K562 (cell line): Measurements from ENCODE around the gene ARSK. TPM values are rescaled to one million over a fixed set of nuclear protein-coding genes. Genes with fewer than 3 reads are reported as not detected.

Experiments used
- ARID1B ChIP-seq: fragments of 450-650 bp; IDR thresholded peaks from 2 replicates; pipeline ENCODE4 v1.6.1; 2016; ENCODE audit warnings: antibody characterized with exemption, mild to moderate bottlenecking, inconsistent platforms
- KDM4B ChIP-seq, 2 experiments: fragments of 450-650 bp in 1 of 2; sonication (generic) in 1 of 2; IDR thresholded peaks; 2 replicates each; pipeline ENCODE4 v1.6.1; 2016 to 2017; ENCODE audit warnings: borderline replicate concordance in 2 of 2, antibody characterized with exemption in 1 of 2, low read depth in 1 of 2, mild to moderate bottlenecking in 1 of 2
- MECOM ChIP-seq: fragments of 250-450 bp; sonication (Bioruptor Pico); IDR thresholded peaks from 2 replicates; pipeline ENCODE4 v1.8.0; 2022; ENCODE audit warnings: inconsistent platforms
- MEF2A ChIP-seq: IDR thresholded peaks from 2 replicates; pipeline ENCODE4 v1.6.1; 2011; ENCODE audit warnings: low read depth, mild to moderate bottlenecking, low read length, moderate library complexity; ENCODE audit not compliant: control insufficient read depth
- MEIS2 ChIP-seq: fragments of 450-650 bp; IDR thresholded peaks from 2 replicates; pipeline ENCODE4 v1.6.1; 2014; ENCODE audit warnings: mild to moderate bottlenecking; ENCODE audit not compliant: partially characterized antibody
- NR2C1 ChIP-seq, 2 experiments: fragments of 450-650 bp; IDR thresholded peaks; 2 replicates each; pipeline ENCODE4 v1.6.1; 2017; ENCODE audit warnings: mild to moderate bottlenecking in 2 of 2, antibody characterized with exemption in 1 of 2, inconsistent platforms in 1 of 2, missing compliant biosample characterization in 1 of 2, missing genetic modification characterization in 1 of 2
- PKNOX1 ChIP-seq: fragments of 450-650 bp; IDR thresholded peaks from 2 replicates; pipeline ENCODE4 v1.6.1; 2016
- RBM14 ChIP-seq: fragments of 200-400 bp; formaldehyde crosslinking; IDR thresholded peaks from 2 replicates; pipeline ENCODE4 v1.6.1; 2018; ENCODE audit warnings: low read depth, mild to moderate bottlenecking, low read length, moderate library complexity, borderline replicate concordance; ENCODE audit not compliant: insufficient read depth
- REST ChIP-seq, 2 experiments: fragments of 450-650 bp; formaldehyde crosslinking in 1 of 2; IDR thresholded peaks; 2 replicates each; pipeline versions ENCODE4 v1.4.0 to v1.6.1; 2014 to 2020; ENCODE audit warnings: mild to moderate bottlenecking in 2 of 2, borderline replicate concordance in 1 of 2, low read depth in 1 of 2
- SOX6 ChIP-seq: fragments of 450-650 bp; IDR thresholded peaks from 2 replicates; pipeline ENCODE4 v1.6.1; 2014; ENCODE audit warnings: mild to moderate bottlenecking
- TBL1XR1 ChIP-seq, 2 experiments: IDR thresholded peaks; 2 replicates each; pipeline ENCODE4 v1.6.1; 2012; ENCODE audit warnings: improper control_type of control experiment in 2 of 2, low read length in 2 of 2, mild to moderate bottlenecking in 1 of 2
- TEAD2 ChIP-seq: fragments of 450-650 bp; IDR thresholded peaks from 2 replicates; pipeline ENCODE4 v1.6.1; 2016; ENCODE audit warnings: missing genetic modification characterization, control low read depth, missing compliant biosample characterization
- ZNF23 ChIP-seq: fragments of 250-450 bp; sonication (Bioruptor Pico); IDR thresholded peaks from 2 replicates; pipeline ENCODE4 v1.4.0; 2020; ENCODE audit warnings: mild to moderate bottlenecking
- ZNF274 ChIP-seq: IDR thresholded peaks from 2 replicates; pipeline ENCODE4 v1.6.1; 2011; ENCODE audit warnings: low read depth, mild to moderate bottlenecking, low read length, moderate library complexity, borderline replicate concordance
- ZNF57 ChIP-seq: fragments of 450-650 bp; formaldehyde crosslinking; IDR thresholded peaks from 2 replicates; pipeline ENCODE4 v1.4.0; 2020; ENCODE audit warnings: mild to moderate bottlenecking, moderate library complexity
- ZNF583 ChIP-seq: fragments of 250-450 bp; sonication (Bioruptor Pico); IDR thresholded peaks from 2 replicates; pipeline ENCODE4 v1.4.0; 2020
- ZNF740 ChIP-seq, 3 experiments: fragments of 200-800 bp in 1 of 3; sonication (Bioruptor generic) in 1 of 3; sonication (generic) in 1 of 3; formaldehyde crosslinking in 1 of 3; IDR thresholded peaks; 2 replicates each; pipeline versions ENCODE4 v1.6.1 to v1.8.0; 2016 to 2022; ENCODE audit warnings: mild to moderate bottlenecking in 2 of 3, missing compliant biosample characterization in 2 of 3, missing genetic modification characterization in 2 of 3, missing genetic modification reagents in 1 of 3
- polyA plus RNA-seq, 8 experiments: library from polyadenylated mRNA; depleted of rRNA in 4 of 8; stranded (reverse) in 5 of 8; unstranded in 3 of 8; fragments of >200 nt; fragmentation: Nextera tagmentation in 2 of 8; fragmentation: Illumina TruSeq in 1 of 8; extraction: Ambion mirVana in 2 of 8; extraction: Trizol in 1 of 8; gene quantifications; 2 replicates each; pipeline versions ENCODE4 v1.2.1 to v1.2.3, GENCODE V29; 2011 to 2014; ENCODE audit warnings: inconsistent platforms in 1 of 8, missing spikeins in 1 of 8
- total RNA-seq, 7 experiments: library from RNA; depleted of rRNA in 6 of 7; stranded (reverse); fragments of >200 nt in 6 of 7; fragmentation: Illumina TruSeq in 2 of 7; extraction: Trizol in 2 of 7; gene quantifications; 2 replicates each; pipeline versions ENCODE4 v1.2.1 to v1.2.3, GENCODE V29; 2011 to 2021; ENCODE audit warnings: low replicate concordance in 1 of 7

Gene ARSK
- total and polyA plus RNA-seq, 9 of the 15 experiments (the other 6 are each of a cell fraction or from before 2014, with no cell fraction given) = 2.7 to 9.4 (median 7.1) TPM

DNA sequence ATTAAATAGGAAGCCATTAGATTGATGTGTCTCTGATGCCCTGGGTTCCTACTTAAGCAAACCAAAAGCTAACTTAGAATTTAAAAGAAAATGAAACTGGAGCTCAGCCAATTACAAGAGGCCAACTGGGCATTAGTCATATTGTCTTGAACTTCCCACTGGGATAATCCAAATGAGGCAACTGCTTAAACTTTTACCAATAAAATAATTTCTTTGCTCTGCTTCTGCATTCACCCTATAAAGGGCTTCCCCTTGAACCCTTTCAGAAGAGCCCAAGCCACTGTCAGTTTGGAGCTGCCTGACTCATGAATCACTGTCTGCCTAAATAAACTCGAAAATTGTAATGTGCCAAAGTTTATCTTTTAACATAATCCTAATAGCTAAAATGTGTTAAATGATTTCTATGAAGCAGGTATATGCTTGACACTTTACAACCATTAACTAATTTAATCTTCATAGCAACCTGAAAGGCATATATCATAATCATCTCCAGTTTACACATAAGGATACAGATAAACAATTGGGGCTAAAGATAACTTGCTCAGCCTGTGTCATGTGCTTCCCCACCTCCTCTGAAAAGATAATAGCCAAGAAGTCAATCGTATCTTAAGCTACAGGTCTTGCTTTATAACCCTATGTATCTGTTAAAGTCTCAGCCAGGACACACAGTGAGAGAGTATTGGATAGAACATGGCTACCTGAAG is 76.5 kb downstream of the ARSK start (continued):
- TF ChIP-seq ZNF274 (no peak), KDM4B (IDR thresholded peaks at IDR 0.05; ENCODE audit: borderline replicate concordance in 2 of 2, low read depth in 1 of 2) (no peak), ZNF583 (CRISPR knock-in tag) (no peak), MEF2A (no peak), SOX6 (peak; percentile 81), REST (IDR thresholded peaks at IDR 0.05; ENCODE audit: borderline replicate concordance) (no peak), REST (CRISPR knock-in tag; IDR thresholded peaks at IDR 0.05; ENCODE audit: low read depth) (no peak), ZNF740 (CRISPR knock-in tag; IDR thresholded peaks at IDR 0.05) (no peak), ZNF740 (tag; IDR thresholded peaks at IDR 0.05) (no peak), RBM14 (no peak), PKNOX1 (peak; percentile 33; the same call in 1 of the 2 replicates), MECOM (CRISPR knock-in tag) (peak; percentile 34; the same call in 1 of the 2 replicates), MEIS2 (peak; percentile 58), NR2C1 (IDR thresholded peaks at IDR 0.05) (no peak), NR2C1 (tag; IDR thresholded peaks at IDR 0.05) (no peak), TEAD2 (tag) (no peak), ZNF23 (CRISPR knock-in tag) (no peak), ARID1B (peak; percentile 57; the same call in 1 of the 2 replicates), ZNF57 (CRISPR knock-in tag) (no peak), TBL1XR1 (IDR thresholded peaks at IDR 0.05; ENCODE audit: low read length in 2 of 2) (no peak)
